CD4-positive, alpha-beta T cell treated with Interleukin-1 beta for 1 hour (primary cell): ENCODE measurements around the gene POGLUT3.
A peak's percentile ranks its signal among the peaks of the same experiment; 100 is the strongest.

Experiments
- DNase-seq, 2 donors: peaks; one replicate each; pipeline ENCODE4 v3.0.0-alpha.2; 2020 to 2022

POGLUT3 gene

GRCh38 chr11:108498046-108498815 is at the start of gene POGLUT3:
Gene POGLUT3 (minus strand): TSS chr11:108498384. CDS start chr11:108498366, 18 bp downstream.
- peak; percentile 35 to 49 for DNase-seq

- DNase-seq = no peak
Measured at GRCh38 chr11:108545909-108546501, 47.8 kb upstream of the POGLUT3 start.

- DNase-seq = no peak
Measured at GRCh38 chr11:108543316-108543964, 45.3 kb upstream of the POGLUT3 start.

DNA sequence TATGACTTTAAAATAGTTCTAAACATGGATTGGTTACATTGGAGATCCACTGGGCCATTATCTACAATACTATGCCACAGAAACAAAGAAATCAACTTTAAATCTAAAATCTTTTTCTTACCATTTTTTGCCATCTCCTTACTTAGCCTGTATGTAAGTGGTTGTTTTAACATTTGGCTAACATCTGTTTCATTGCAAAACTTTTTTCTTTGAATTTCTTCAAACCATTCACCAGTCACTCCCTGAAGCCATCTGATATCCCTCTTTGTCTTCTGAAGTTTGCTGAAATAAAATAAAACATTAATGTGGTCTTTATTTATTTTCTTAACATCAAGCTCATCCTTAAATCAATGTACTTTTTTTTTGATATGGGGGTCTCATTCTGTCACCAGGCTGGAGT is 43.3 kb upstream of the POGLUT3 start:
- no peak for DNase-seq

DNA sequence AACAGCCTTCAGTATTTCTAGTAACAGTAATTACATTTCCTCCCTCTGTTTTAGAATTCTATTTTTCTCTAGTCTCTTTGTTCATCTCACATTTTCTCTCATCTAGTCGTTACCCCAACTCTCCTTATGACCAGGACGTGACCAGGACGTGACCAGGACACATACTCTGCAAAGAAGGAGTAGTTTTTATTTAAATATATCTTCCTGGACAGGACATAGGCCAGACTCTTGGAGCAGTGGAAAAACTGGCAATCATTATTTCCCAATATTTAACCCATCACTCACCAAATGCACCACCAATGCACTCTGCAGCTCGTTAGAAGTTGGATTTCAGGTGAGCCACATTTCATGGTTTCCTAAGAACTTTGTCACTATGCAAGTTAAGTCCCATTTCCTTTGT is 40.3 kb upstream of the POGLUT3 start:
- DNase-seq = no peak

DNA sequence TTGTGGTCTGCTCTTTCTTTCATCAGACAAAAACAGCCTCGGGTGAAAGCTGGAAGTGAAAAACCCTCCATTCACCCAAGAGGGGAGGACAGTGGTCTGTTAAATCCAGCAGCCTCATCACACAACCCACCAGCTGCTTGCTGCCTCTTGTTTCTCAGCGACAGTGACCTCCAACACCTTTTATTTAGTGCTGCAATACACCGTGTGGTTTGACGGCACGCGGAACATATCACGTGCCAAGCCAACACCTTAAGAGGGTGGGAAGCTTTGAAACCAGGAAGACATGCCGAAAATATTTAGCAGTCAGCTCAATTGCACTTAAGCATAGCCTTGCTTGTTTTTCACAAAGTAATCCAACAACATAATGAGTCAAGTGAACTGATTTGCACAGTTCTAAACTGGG is 39.8 kb upstream of the POGLUT3 start:
- peak in 1 of 2 donors; percentile 29 for DNase-seq

GRCh38 chr11:108536783-108537182 is 38.6 kb upstream of the POGLUT3 start:
- DNase-seq = no peak

DNA sequence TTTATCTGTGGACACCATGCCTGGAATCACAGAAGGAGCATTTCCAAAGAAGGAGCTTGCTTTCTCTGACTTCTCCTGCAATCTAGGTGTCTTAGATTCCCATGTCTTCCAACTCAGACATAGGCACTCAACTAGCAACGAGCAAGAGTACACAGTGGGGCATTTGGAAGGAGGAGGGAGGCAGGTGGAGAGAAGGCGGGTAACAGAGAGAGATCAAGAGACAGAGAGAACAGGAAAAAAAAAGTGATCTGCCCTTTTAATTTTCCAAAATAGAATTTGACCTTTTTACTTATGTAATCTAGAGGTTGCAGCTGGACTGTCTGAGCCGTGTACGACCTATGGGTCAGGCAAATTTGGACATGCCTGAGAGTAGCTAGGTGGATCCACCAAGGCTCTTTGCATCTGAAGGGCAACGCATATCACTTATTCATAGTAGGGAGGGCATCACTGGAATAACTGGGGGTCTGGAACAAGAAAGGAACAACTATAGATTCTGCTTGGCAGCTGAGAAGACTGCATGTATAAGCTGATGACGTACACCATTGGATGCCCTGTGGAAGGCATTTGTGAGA is 37.3 kb upstream of the POGLUT3 start:
- no peak for DNase-seq

- DNase-seq = no peak
Measured at GRCh38 chr11:108534274-108534882, 36.2 kb upstream of the POGLUT3 start.

GRCh38 chr11:108530426-108530825 is 32.2 kb upstream of the POGLUT3 start:
- DNase-seq = no peak

DNA sequence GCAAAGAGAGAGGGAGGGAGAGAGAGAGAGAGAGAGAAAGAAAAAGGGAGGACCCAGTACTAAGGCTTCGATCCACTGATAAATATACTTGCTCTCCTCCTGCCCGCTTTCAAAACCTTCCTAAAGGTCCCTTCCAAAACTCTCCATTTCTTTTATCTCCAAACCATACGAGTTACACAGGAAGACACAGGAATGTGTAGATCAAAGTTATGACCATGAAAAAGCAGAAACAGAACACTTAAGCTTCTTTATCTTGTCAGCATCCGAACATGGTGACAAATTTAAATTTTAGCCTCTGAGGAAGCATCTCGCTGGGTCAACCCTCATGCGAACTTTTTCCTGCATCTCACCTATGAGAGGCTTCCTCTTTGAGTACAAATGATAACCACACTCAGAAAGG is 29.2 kb upstream of the POGLUT3 start:
- no peak for DNase-seq

DNA sequence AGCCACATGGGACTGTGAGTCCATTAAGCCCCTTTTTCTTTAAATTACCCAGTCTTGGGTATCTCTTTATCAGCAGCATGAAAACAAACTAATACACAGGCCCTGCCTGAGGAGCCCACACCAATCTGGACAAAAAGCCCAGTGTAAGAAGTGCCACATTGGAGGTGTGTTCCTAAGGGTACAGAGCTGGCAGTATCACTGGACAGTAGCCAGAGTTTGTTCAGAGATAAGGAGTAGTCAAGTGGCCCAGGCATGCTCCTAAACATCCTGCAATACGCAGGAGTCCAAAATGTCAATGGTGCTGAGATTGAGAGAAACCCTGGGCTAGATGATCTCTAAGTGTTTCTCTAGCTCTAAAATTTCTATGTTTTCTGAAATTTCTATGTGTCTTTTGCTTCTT is 27.0 kb upstream of the POGLUT3 start:
- DNase-seq = no peak

GRCh38 chr11:108524422-108524821 is 26.2 kb upstream of the POGLUT3 start:
- DNase-seq = no peak

- no peak for DNase-seq
Measured at GRCh38 chr11:108522318-108522717, 24.1 kb upstream of the POGLUT3 start.

DNA sequence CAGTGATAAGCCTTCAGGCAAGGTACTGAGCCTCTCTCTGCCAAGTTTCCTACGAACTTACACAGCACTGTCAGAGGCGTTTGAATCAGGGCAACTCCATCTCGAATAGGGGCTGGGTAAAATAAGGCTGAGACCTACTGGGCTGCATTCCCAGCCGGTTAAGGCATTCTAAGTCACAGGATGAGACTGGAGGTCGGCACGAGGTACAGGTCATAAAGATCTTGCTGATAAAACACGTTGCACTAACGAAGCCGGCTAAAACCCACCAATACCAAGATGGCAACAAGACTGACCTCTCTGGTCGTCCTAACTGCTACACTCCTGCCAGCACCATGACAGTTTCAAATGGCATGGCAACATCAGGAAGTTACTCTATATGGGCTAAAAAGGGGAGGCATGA is 20.4 kb upstream of the POGLUT3 start:
- no peak for DNase-seq

DNA sequence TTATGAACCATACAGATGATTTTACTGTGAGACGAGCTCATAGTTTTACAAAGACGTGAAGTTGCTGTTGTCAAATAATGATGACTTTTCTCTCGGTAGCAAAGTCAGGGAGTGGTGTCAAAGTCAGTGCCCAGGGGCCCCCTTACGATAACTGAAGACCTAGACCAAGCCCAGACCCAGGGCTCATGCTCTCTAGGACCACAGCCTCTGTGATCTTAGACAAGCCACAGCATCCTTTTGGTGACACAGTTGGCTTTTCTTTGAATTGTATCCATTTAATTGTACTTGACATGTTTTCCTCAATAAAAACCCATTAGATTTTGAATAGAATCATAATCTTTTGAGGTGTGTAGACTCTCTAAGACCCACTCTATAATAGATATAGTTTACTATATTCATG is 17.9 kb upstream of the POGLUT3 start:
- no peak for DNase-seq

DNA sequence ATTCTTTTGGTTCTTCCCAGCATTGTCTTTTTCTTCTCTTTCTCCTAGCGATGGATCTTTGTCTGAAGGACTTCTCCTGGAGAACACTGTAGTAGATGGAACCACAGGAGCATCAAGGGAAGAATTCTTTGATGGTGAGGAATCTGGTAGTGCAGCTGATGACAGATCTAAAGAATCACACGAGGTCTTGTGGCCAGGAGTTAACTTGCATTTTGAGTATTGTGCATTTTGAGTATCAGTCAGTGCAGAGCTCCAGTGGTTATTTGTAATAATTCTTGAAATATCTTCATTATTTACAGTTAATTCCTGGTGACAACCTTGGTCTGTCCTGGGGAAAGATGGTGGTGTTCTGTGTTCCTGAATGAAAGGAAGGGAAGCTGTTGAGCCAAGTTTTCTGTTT is 14.5 kb upstream of the POGLUT3 start:
- DNase-seq = no peak

DNA sequence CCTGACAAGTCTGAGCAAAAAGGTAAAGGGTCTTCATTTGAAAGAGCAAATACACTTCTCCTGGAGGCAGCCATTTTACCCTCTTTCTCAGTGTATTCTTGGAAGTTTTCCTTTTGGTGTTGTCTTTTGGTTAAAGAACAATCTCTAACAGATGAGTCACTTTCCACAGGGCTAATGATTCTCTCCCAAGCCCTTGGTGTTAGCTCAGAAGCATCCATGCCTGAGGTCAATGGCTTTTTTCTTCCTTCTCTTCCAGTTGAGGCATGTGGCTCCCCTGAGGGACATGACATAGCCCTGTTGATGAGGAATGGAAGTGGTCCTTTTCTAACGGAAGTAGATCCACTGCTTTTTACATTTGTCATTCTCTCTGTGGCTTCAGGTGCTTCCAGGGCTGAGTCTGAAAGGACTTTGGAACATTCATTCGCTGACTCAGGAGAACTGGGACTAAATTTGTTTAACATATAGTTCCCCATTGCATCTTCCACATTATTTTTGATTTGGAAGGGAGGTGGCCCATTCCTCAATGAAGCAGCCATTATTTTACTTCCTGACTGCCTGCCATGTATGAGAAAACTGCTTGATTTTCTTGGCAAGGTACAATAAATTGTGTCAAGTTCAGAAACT is 13.8 kb upstream of the POGLUT3 start:
- no peak for DNase-seq

- DNase-seq = no peak
Measured at GRCh38 chr11:108508653-108509593, 10.7 kb upstream of the POGLUT3 start.

DNA sequence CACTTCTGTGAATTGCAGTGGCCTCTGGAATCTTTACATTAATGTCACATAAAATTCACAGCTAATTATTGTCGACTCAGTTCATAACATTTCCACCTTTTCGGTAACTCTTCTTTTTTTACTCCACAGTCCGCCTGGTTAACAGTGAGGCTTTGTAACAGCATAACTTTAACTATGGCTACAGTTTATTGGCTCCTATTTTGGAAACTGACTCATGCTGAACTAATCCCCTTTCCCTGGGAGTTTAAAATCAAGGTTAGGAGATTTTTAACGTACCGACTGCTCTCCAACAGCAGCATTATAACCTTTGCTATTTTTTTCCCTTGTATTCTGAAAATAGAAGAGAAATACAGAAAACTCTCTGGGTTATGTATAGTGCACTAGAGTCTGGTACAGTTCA is 3.2 kb upstream of the POGLUT3 start:
- no peak for DNase-seq

GRCh38 chr11:108500721-108501120 is 2.5 kb upstream of the POGLUT3 start:
- DNase-seq = no peak

DNA sequence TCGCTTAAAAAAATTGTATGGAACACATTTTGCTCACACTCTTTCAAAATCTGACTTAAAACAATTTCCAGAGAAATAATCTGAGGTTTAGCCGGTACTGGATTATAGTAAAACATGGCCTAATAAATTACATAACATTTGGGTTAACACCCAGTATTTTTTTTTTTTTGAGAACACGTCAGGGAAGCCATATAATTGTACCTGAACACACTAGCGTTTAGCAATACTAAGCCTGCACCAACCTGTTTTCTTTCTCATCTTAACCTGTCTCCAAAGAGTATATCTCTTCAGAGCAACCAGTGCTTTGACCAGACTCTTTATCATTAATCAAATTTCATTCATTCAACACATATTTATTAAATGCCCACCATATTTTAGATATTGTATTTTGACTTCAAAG is 2.0 kb upstream of the POGLUT3 start:
- no peak for DNase-seq
